Right renal cortex interstitium (tissue), 3 donors: ENCODE data around the gene LTB4R2. TPM values are rescaled to one million over a fixed set of nuclear protein-coding genes. Genes with fewer than 3 reads are reported as not detected.
"Not testable (repeated sequence)": the region's sequence is repeated elsewhere in the genome, so short reads cannot be mapped to it uniquely, and the experiment has no call there.

Experiments
- DNase-seq, 3 donors: peaks; one replicate each; pipeline ENCODE4 v3.0.0-alpha.2; 2013; ENCODE audit warnings: low read depth in 3 of 3, low spot score in 2 of 3
- polyA plus RNA-seq, 3 donors: library from polyadenylated mRNA; unstranded; fragments of 120-200 nt; gene quantifications; one replicate each; pipeline ENCODE4 v1.2.1, GENCODE V29; 2013; ENCODE audit not compliant: insufficient read length in 3 of 3

LTB4R2 gene
- polyA plus RNA-seq, 3 donors, result 1.8 to 2.2 (median 1.9) TPM

DNA sequence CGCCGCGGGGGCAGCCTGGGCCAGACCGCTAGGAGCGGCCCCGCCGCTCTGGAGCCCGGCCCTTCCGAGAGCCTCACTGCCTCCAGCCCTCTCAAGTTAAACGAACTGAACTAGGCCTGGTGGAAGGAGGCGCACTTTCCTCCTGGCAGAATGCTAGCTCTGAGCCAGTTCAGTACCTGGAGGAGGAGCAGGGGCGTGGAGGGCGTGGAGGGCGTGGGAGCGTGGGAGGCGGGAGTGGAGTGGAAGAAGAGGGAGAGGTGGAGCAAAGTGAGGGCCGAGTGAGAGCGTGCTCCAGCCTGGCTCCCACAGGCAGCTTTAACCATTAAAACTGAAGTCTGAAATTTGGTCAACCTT, 6.6 kb downstream of the LTB4R2 start:
- no peak for DNase-seq

DNA sequence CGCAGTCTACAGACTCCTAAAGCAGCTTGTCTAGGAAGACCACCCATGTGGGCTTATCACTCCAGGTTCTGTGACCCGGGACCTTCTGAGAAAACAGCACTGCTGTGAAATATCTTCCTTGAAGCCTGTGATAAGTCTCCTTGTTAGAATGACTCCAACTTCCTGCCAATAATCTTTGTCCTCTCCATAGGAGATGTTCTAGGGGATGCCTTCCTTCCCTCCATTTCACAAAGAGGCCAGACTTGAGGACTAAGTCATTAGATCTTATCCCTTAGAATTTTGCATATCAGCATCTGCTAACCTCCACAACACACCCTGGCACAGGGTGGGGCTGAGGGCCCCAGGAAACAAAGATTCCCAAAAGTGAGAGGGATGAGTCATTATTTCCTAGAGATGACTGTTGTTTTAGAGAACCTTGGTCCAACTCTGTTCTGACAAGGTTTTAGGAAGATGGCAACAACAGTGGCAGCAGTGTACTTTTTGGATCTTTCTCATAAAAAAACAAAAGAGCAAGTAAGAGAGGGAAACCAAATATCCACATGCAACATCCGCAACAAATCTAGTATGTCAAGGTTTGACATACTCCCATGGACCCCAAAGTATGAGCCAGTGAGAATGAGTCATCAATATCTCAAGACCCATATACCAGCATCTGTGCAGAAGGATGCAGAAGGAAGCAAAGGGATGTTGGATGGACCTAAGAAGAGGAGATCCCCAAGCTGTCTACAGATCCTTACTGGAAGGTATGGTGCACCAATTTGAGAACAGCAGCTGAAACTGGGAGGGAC, 7.4 kb downstream of the LTB4R2 start:
- no peak for DNase-seq

DNA sequence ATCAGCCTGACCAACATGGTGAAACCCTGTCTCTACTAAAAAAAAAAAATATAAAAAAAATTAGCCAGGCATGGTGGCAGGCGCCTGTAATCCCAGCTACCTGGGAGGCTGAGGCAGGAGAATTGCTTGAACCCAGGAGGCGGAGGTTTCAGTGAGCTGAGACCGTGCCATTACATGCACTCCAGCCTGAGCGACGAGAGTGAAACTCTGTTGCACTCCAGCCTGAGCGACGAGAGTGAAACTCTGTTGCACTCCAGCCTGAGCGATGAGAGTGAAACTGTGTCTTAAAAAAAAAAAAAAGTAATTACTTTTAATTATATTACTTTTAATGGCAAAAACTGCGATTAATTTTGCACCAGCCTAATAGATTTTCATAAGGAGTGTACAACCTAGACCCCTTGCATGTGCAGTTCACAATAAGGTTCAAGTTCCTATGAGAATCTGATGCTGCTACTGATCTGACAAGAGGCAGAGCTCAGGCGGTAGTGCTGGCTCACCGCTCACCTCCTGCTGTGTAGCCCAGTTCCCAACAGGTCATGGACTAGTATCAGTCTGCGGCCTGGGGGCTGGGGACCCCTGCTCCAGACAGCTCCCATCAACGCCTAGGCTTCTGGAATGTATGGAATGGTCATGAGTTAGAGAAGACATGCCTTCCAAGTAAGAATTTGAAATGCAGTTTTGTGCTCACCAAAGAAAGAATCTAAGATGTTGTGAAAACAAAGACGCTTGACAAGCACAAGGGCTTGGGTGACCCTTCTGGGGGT, 11.5 kb downstream of the LTB4R2 start:
- DNase-seq, result no peak

DNA sequence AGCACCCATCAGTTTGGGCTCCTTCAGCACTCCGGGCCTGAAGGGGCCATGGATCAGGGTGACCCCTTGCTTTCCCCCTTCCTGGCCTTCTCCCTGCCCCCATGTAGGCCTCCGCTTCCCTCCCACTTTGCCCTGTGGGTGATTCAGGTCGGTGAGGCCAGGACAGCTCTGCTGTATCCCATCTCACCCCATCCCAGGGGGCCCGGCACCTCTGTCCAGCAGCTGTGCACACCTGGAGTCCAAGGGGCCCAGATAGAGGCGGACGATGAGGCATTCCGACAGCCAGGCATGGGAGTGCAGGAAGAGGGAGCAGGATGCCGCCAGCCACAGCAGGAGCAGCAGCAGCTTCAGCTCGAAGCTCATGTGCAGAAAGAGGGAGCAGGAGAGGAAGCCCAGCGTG, 12.7 kb downstream of the LTB4R2 start:
- DNase-seq, result no peak

DNA sequence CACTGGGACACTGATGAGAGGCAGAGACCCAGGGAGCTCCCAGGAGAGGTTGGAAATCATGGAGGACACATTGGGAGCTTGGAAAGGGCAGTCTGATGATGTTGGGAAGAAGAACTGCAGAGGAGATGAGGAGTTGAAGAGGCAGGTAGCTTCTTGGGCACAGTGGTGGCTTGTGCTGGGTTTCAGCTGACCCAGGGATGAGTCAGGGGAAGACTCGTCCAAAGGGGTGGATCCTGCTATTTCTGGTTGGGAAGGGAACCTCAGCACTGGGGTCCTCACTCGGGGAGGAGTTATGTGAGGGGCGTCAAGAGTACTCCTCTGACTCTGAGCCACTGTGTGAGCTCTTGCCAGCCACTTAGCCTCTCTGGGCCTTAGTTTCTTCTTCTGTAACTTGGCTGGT, 13.4 kb downstream of the LTB4R2 start:
- no peak for DNase-seq

DNA sequence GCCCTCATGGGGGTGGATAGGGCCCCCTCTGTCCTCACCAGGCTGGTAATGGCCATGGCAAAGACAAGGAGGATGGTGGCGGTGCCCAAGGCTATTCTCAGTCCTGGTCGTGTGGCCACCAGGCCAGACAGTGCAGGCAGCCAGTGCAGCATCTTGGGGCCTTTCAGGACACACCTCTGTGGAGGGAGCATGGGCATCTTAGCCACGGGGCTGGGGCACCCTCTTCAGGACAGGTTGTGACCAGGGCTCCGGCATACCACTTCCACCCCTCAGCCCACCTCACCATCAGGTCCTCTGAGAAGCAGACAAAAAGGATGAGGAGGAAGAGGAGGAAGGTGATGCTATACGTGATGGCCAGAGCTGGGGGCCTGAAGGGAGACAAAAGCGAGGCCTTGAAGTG, 14.1 kb downstream of the LTB4R2 start:
- no peak for DNase-seq

DNA sequence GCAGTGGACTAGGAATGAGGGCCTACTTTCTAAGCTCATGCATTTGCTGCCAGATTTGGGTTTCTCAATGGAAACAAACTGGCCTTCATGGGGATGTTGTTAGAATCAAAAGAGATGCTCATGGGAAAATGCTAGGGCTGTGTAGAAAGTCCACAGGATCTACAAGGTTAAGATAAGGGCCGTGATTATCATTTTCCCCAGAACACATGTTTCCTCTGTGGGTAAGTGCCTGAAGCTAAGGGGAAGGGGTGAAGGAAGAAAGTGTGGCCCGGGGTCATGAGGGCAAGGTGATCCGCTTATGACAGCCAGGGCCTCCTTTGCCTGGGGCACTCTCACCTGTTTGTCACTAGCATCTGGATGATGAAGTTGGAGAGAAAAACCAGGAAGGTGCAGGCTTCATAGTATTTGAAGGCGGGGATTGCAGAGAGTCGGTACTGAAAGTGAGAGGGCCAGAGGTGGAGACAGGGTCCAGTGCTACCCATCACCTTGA, 15.1 kb downstream of the LTB4R2 start:
- DNase-seq, result no peak

DNA sequence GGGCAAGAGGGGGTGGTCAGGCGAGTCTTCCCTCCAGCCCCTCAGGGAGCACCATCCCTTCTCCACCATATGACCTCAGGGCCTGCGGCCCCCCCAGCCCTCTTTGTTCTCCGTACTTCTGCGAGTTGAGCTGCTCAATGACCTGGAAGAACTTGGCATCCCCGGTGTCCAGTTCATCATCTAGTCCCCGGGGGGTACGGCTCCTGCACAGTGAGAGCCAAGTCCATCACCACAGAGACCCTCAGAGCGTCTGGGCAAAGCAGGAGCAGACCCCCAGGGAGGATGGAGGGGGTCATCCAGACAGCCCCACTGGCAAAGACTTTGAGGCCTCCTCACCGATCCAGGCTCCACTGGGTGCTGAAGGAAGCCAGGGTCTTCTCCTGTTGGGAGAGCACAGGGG, 16.0 kb downstream of the LTB4R2 start:
- no peak for DNase-seq

DNA sequence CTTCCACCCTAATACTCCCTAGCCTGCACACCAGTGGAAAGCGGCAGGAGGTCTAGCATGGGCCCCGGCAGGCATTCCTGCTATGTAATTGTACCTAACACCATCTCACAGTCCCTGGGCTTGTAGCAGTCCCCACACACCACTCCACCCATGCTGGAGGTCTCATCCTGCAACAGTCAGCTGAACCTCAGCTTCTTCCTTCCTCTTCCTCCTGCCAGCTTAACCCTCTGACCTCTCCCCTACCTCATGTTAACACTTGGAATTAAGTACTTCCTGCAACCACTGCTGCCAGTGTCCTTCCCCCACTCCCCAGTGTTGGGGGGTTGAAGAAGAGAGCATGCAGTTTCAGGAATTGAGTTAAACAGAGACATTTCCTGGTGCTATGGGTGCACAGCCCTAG, 17.4 kb downstream of the LTB4R2 start:
- no peak for DNase-seq

DNA sequence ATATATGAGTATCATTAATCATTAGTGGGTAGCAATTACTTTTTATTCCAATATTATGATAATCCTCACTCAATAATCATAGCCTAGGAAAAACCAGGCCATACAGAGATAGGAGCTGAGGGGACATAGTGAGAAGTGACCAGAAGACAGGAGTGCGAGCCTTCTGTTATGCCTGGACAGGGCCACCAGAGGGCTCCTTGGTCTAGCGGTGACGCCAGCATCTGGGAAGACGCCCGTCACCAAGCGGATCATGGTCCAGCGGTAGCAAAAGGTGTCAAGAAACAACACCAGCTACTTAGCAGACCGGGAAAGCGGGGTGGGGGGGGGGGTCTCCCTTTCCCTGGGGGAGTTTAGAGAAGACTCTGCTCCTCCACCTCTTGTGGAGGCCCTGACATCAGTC, 18.0 kb downstream of the LTB4R2 start:
- DNase-seq, result not testable (repeated sequence)

DNA sequence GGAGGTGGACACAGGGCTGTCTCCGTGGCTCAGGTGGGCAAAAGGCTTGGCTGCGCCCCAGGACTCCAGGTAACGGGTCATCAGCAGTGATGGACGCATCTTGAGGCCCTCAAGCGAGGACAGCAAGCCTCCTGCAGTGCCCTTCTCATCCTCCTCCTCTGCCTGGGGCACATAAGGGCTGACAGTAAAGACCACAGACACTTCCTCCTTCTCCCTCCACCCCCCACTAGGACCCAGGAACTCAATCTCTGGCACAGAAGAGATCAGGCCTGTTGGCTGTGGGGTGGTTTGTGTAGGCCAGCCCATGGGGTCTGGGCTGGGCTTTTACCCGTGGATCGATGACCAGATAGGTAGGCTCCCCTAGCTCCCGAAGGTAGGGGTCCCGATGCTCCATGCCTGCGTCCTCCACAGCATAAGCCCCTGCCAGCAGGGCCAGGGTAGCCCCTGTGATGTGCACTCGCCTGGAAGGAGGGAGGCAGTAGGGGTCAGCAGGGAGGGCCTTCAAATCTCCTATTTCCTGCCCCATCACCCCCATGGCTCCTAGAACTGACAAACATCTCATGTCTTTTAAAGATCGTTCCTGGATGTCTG, 19.2 kb downstream of the LTB4R2 start:
- DNase-seq, result no peak

DNA sequence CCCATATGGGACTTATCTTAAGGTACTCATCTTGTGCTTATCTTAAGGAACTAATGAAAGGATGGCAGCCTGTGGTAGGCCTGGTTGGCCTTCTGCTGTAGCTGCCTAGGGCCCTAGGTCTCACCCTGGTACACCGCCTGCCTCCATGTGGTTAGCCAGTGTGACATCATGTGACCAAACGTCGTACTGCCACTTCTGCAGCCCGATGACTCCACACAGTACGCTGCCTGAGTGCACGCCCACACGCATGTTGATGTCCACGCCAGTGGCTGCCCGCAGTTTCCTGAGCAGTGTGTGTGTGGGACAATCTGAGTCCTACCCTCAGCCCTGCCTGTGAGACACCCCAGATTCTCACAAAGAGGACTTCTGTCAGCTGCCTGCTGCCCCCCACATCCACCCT, 19.8 kb downstream of the LTB4R2 start:
- no peak for DNase-seq

DNA sequence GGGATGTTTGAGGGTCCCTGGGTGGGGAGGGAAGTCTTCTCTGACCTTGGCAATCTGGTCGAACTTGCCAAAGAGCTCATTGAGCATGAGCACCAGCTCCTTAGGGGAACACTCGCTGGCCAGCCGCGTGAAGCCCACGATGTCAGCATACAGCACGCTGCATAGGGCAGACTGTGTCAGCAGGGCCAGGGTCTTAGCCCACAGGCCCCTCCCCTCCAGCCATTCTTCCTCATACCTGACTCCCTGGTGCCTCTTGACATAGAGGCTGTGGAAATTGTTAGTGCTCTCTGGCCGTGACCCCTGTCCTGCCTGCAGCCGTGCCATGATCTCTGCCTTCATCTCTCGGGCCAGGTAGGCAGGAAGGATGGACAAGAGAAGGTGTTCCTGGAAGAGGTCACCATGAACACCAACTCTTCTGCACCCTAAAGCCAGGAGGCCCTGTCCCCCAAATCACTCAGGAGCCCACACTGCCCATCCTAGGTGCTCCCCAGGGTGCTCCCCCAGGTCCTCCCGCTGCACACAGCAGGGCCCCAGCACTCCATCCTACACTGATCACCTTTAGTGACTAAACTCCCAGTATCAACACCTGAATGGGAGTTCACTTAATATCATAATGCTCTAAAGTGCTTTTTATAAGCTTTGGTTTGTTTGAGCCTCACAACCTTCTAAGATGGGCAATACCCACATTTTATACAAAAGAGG, 21.2 kb downstream of the LTB4R2 start:
- no peak for DNase-seq

DNA sequence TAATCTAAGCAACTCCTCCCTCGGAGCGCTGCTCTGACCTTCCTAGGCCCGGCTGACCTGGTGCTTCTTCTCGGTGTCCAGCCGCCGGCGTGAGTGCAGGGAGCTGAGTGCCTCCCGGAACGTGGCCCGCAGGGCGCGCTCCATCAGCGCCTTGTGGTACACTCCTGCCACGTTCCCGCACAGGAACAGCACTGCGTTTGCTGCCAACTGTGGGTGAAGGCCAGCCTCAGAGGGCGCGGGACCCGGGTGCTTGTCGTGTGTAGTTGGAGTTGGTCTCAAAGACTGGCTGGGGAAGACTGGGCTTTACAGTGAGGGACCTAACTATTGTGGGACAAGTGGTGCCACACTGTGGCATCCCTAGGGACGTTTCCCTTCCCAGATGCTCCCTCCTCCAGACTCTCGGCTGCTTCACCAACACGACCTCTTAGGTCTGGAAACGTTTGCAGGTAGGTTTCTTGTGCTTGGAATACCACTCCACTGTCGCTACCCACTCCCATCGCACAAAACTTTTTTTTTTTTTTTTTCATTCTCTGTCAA, 21.9 kb downstream of the LTB4R2 start:
- DNase-seq, result no peak

DNA sequence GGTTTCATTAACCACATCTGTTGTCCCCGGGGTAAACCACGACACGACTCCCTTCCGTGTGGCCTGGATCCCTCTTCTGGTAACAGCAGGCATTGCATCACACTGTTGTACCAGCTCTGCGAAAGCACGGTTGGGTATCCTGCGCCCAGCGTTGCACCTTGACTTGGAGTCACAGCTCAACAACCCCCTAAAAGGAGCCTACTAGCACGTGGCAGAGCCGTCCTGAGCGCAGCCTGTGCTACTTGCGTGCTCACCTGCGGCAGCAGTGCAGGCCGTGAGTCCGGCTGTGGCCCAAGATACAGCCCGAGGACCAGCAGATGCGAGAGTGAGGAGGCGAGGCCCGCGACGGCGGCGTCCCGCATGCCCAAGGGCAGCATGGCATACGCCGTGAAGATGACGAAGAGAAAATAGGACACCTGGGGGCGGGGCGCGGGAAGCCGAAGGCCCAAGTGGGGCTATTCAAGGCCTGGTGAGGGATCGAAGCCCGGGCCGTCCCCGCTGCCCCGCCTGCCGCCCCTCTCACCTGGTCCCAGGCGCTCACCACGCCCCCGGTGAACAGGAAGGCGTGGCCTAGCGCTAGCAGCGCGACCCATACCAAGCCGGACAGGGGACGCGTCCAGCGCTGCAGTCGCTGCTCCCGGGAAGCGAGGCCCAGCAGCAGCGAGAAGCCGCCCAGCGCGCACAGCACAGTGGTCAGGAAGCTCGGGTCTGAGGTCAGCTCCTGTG, 22.5 kb downstream of the LTB4R2 start:
- no peak for DNase-seq

DNA sequence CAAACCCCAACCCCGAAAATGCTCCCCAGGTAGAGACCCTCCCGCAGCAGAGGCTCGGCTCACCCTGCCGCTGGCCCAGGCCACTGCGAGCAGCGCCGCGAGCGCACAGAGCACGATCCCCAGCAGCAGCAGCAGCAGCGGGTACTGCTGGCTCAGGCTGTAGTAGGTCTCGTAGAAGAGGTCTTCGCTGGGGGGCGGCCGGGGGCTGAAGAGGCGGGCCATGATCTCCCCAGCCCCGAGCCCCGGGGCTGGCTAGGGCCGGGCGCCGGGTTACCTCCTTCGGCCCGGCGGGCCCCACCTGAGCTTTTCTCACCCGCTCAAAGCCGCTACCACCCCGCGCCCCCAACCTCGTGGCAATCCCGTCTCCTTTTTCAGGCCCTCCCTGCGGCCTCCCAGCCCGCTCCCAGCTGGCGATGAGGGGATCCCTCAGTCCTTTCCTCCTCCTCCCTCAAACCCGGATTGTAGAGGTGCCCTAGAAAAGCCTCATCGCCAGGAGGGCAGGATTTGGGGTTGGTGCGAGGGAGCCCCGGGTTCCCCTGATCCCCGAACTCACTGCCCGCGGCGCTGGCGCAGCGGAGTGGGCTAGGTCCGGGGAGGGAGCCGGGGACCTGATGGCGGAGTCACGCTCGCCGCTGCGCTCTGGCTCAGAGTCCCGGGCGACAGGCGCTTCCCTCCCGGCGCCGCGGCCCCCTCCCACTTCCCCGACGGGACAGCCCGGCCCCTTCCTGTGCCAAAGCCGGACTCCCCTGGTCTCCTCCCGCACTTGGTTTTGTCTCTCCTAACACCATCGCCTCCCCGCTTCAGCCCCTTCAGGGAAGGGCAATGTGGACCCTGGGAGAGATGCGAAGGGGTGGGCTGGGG, 24.7 kb downstream of the LTB4R2 start, which contains the start of gene ADCY4:
Gene ADCY4 (minus strand): TSS at position 641 of the 861 bp plus-strand sequence. CDS start 419 bp downstream, at position 222.
- DNase-seq, result no peak

DNA sequence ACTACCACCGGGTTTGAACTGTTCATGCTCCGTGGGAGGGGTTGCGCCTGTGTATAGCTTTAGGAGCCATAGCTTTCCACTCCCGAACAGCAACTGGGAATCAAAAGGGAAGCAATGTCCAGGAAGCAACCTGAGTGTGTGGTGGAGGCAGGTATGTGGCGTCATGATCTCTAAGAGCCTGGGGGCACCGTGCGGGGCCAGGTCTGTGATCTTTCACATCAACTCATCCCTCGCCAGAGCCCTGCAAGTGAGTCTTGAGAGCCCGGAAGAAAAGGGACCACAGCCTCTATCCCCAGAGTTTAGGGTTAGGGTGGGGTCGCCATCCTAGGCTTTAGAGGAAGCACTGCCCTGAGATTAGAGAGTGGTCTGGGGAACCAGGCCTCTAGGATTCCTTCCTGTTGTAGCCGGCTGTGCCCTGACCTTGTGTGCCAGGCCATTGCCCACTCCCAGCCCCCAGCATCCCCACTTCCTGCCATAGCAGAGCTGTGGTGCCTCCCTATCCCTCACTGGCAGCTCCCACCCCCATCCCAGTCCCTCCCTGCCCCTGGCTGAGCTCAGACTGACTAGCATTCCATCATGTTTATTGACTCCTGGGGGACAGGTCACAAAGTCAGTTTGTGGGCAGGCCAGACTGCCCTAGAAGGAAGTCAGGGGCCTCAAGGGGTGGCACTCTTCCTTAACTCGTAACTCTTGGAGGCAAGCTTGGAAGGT, 25.7 kb downstream of the LTB4R2 start:
- peak in 1 of 3 donors; percentile 19 for DNase-seq

DNA sequence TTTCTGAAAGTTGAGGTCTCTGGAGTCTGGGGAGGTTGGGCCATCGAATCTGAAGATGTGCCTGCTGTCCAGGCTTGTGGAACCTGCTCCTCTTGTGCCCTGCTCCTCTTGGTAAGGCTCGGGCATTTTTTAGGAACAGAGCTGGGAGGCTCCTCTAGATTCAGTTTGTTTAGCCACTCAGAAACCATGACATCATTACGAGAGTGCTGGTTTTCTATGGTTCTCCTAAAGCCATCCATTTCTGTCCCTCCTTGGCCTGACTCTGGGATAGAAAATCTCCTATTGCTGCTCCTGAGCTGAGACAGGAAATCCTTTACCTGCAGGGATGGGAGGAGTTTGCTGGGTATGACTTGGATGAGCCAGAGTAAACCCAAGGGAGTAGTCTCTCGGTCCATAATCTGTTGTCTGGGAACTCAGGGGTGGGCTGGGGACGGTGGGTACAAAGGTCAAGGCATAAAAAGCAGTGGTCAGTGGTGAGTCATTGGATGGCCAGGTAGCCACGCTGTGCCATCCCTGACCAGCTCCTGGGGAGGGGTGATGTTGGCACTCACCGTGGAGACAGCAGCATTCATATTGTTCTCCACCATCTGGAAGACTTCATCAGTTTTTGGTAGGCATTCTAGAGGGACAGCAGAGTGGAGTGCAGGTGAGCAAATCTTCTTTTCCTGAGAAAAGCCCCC, 27.3 kb downstream of the LTB4R2 start:
- DNase-seq, result no peak
